Endometrium (tissue), 2 donors: ENCODE results near the gene FUT8.
"Not testable (repeated sequence)": the region's sequence is repeated elsewhere in the genome, so short reads cannot be mapped to it uniquely, and the experiment has no call there.

ENCODE experiments used
- FAIRE-seq: peaks from 2 replicates; lab custom pipeline; 2012; peaks lifted over from hg19 to GRCh38; lab: Jason Lieb, UNC
- donor health status: control.
- donor health status: control.

The FUT8 gene

GRCh38 chr14:65419593-65420252 is 7.2 kb downstream of the FUT8 start:
- no peak for FAIRE-seq

- no peak for FAIRE-seq
Measured at GRCh38 chr14:65421201-65421981, 8.9 kb downstream of the FUT8 start.

- no peak for FAIRE-seq
Measured at GRCh38 chr14:65422088-65422834, 9.7 kb downstream of the FUT8 start.

- no peak for FAIRE-seq
Measured at GRCh38 chr14:65423982-65424381, 11.5 kb downstream of the FUT8 start.

GRCh38 chr14:65424531-65424930 is 12.0 kb downstream of the FUT8 start:
- FAIRE-seq, result no peak

- FAIRE-seq, result no peak
Measured at GRCh38 chr14:65425885-65426284, 13.4 kb downstream of the FUT8 start.

- FAIRE-seq, result not testable (repeated sequence)
Measured at GRCh38 chr14:65426902-65427301, 14.4 kb downstream of the FUT8 start.

- FAIRE-seq, result no peak
Measured at GRCh38 chr14:65428691-65429090, 16.2 kb downstream of the FUT8 start.

GRCh38 chr14:65429757-65430156 is 17.2 kb downstream of the FUT8 start:
- FAIRE-seq, result no peak

GRCh38 chr14:65431245-65431644 is 18.7 kb downstream of the FUT8 start:
- no peak for FAIRE-seq

- no peak for FAIRE-seq
Measured at GRCh38 chr14:65431951-65432350, 19.4 kb downstream of the FUT8 start.

- no peak for FAIRE-seq
Measured at GRCh38 chr14:65432361-65432948, 19.9 kb downstream of the FUT8 start.

GRCh38 chr14:65433157-65433556 is 20.6 kb downstream of the FUT8 start:
- FAIRE-seq, result no peak

GRCh38 chr14:65433646-65434045 is 21.1 kb downstream of the FUT8 start:
- no peak for FAIRE-seq

GRCh38 chr14:65434216-65434850 is 21.8 kb downstream of the FUT8 start:
- no peak for FAIRE-seq

- FAIRE-seq, result no peak
Measured at GRCh38 chr14:65438266-65438933, 25.9 kb downstream of the FUT8 start.

GRCh38 chr14:65439117-65439516 is 26.6 kb downstream of the FUT8 start:
- FAIRE-seq, result no peak

GRCh38 chr14:65440230-65440629 is 27.7 kb downstream of the FUT8 start:
- no peak for FAIRE-seq

- no peak for FAIRE-seq
Measured at GRCh38 chr14:65444230-65444629, 31.7 kb downstream of the FUT8 start.

- FAIRE-seq, result no peak
Measured at GRCh38 chr14:65446159-65446558, 33.6 kb downstream of the FUT8 start.

GRCh38 chr14:65449647-65450046 is 37.1 kb downstream of the FUT8 start:
- FAIRE-seq, result no peak
